HepG2 (cell line): ENCODE measurements around the gene CORO1C. TPM values are rescaled to one million over a fixed set of nuclear protein-coding genes. Genes with fewer than 3 reads are reported as not detected.

ENCODE experiments used
- CEBPG ChIP-seq: IDR thresholded peaks from 2 replicates; pipeline ENCODE4 v1.6.1; 2016
- CENPX ChIP-seq: sonication (generic); formaldehyde crosslinking; IDR thresholded peaks from 2 replicates; pipeline ENCODE4 v1.9.0; 2021; ENCODE audit warnings: mild to moderate bottlenecking, missing genetic modification reagents, moderate library complexity
- HNF1B ChIP-seq: sonication (generic); formaldehyde crosslinking; IDR thresholded peaks from 2 replicates; pipeline ENCODE4 v1.5.1; 2020; ENCODE audit warnings: mild to moderate bottlenecking, moderate library complexity, missing genetic modification reagents
- KDM2A ChIP-seq: sonication (generic); formaldehyde crosslinking; IDR thresholded peaks from 2 replicates; pipeline ENCODE4 v1.4.0; 2020; ENCODE audit warnings: low read depth, missing genetic modification reagents, borderline replicate concordance
- LRRFIP1 ChIP-seq: sonication (generic); formaldehyde crosslinking; conservative IDR thresholded peaks from 2 replicates; pipeline ENCODE4 v1.4.0; 2020; ENCODE audit warnings: missing genetic modification reagents
- NFIB ChIP-seq: sonication (generic); formaldehyde crosslinking; IDR thresholded peaks from 2 replicates; pipeline ENCODE4 v1.9.0; 2021; ENCODE audit warnings: missing genetic modification reagents, mild to moderate bottlenecking, borderline replicate concordance
- PAWR ChIP-seq: sonication (generic); formaldehyde crosslinking; IDR thresholded peaks from 2 replicates; pipeline ENCODE4 v1.4.0; 2020; ENCODE audit warnings: missing genetic modification reagents, mild to moderate bottlenecking, borderline replicate concordance
- POLR2AphosphoS2 ChIP-seq: IDR thresholded peaks from 2 replicates; pipeline ENCODE4 v1.6.1; 2011; ENCODE audit warnings: low read depth, low read length, improper control_type of control experiment
- SAFB2 ChIP-seq: sonication (generic); formaldehyde crosslinking; IDR thresholded peaks from 2 replicates; pipeline ENCODE4 v1.5.1; 2020; ENCODE audit warnings: missing genetic modification reagents, low read depth, mild to moderate bottlenecking, borderline replicate concordance
- U2AF1 ChIP-seq: fragments of 200-400 bp; formaldehyde crosslinking; optimal IDR thresholded peaks from 2 replicates; pipeline ENCODE3; 2017; ENCODE audit warnings: mild to moderate bottlenecking, low read depth, low read length
- ZBTB21 ChIP-seq: sonication (generic); formaldehyde crosslinking; IDR thresholded peaks from 2 replicates; pipeline ENCODE4 v1.4.0; 2020; ENCODE audit warnings: missing genetic modification reagents
- ZNF143 ChIP-seq: sonication (generic); formaldehyde crosslinking; IDR thresholded peaks from 2 replicates; pipeline ENCODE4 v1.4.0; 2020; ENCODE audit warnings: missing genetic modification reagents
- ZNF180 ChIP-seq: sonication (generic); formaldehyde crosslinking; IDR thresholded peaks from 2 replicates; pipeline ENCODE4 v1.4.0; 2020; ENCODE audit warnings: low read depth, missing genetic modification reagents, borderline replicate concordance
- ZNF574 ChIP-seq: sonication (generic); formaldehyde crosslinking; IDR thresholded peaks from 2 replicates; pipeline ENCODE4 v1.4.0; 2020; ENCODE audit warnings: missing genetic modification reagents
- ZNF674 ChIP-seq: sonication (generic); formaldehyde crosslinking; IDR thresholded peaks from 2 replicates; pipeline ENCODE4 v1.5.0; 2020; ENCODE audit warnings: low read depth, mild to moderate bottlenecking, missing genetic modification reagents
- ZNF691 ChIP-seq: sonication (generic); formaldehyde crosslinking; IDR thresholded peaks from 2 replicates; pipeline ENCODE4 v1.4.0; 2020; ENCODE audit warnings: missing genetic modification reagents, low read depth, mild to moderate bottlenecking, borderline replicate concordance
- ZNF800 ChIP-seq: sonication (generic); formaldehyde crosslinking; IDR thresholded peaks from 2 replicates; pipeline ENCODE4 v1.4.0; 2020; ENCODE audit warnings: missing genetic modification reagents
- ZNF841 ChIP-seq: sonication (generic); formaldehyde crosslinking; IDR thresholded peaks from 2 replicates; pipeline ENCODE4 v1.8.1; 2023; ENCODE audit warnings: missing genetic modification reagents, borderline replicate concordance
- polyA plus RNA-seq, 8 experiments: library from polyadenylated mRNA; depleted of rRNA in 3 of 8; stranded (reverse) in 7 of 8; unstranded in 1 of 8; fragments of >200 nt; fragmentation: Illumina TruSeq in 4 of 8; extraction: Trizol in 4 of 8; gene quantifications; 2 replicates each; pipeline versions ENCODE4 v1.2.1 to v1.2.3, GENCODE V29; 2011 to 2016; ENCODE audit warnings: low read depth in 4 of 8, missing spikeins in 1 of 8, mixed read lengths in 1 of 8; ENCODE audit not compliant: insufficient read depth in 1 of 8
- total RNA-seq, 5 experiments: library from RNA; depleted of rRNA; stranded (reverse); fragments of >200 nt; fragmentation: Illumina TruSeq; extraction: Trizol; gene quantifications; 2 replicates each; pipeline ENCODE4 v1.2.3, GENCODE V29; 2016; ENCODE audit warnings: low read depth in 1 of 5

CORO1C gene
- total and polyA plus RNA-seq, 2 of the 13 experiments (the other 11 are each of a cell fraction or from before 2014, with no cell fraction given): 73.7 to 131 TPM

GRCh38 chr12:108731866-108732461, 646 bp upstream of the CORO1C start (continued):
- peak; percentile 20; the same call in 1 of the 2 replicates for TF ChIP-seq HNF1B (CRISPR knock-in tag)
- no peak for TF ChIP-seq CEBPG
- TF ChIP-seq KDM2A: 0 out of 2 replicates have a peak, but pooled peaks have one; percentile 3
- TF ChIP-seq ZNF180 (CRISPR knock-in tag): no peak
- TF ChIP-seq U2AF1: no peak
- no peak for TF ChIP-seq ZNF674
- TF ChIP-seq ZNF691 (CRISPR knock-in tag): peak; percentile 78
- no peak for TF ChIP-seq CENPX
- 0 out of 2 replicates have a peak, but pooled peaks have one; percentile 45 for TF ChIP-seq POLR2AphosphoS2
- TF ChIP-seq LRRFIP1 (CRISPR knock-in tag): no peak
- no peak; the same call in 1 of the 2 replicates for TF ChIP-seq ZNF574 (CRISPR knock-in tag)
- TF ChIP-seq SAFB2 (CRISPR knock-in tag): no peak
- TF ChIP-seq ZNF841 (CRISPR knock-in tag): no peak
- no peak for TF ChIP-seq ZNF800 (CRISPR knock-in tag)
- peak; percentile 71 for TF ChIP-seq ZBTB21
- no peak for TF ChIP-seq ZNF143 (CRISPR knock-in tag)
- peak; percentile 41; the same call in 1 of the 2 replicates for TF ChIP-seq PAWR (CRISPR knock-in tag)
- TF ChIP-seq NFIB (CRISPR knock-in tag): no peak
